SKM-1 (cell line): ENCODE results near the gene CBFA2T2.
"Not testable (repeated sequence)": the region's sequence is repeated elsewhere in the genome, so short reads cannot be mapped to it uniquely, and the experiment has no call there.

Experiments
- DNase-seq: peaks from one replicate; lab custom pipeline; 2025; ENCODE audit not compliant: unreplicated experiment; lab: John Stamatoyannopoulos, UW

Gene CBFA2T2

DNA sequence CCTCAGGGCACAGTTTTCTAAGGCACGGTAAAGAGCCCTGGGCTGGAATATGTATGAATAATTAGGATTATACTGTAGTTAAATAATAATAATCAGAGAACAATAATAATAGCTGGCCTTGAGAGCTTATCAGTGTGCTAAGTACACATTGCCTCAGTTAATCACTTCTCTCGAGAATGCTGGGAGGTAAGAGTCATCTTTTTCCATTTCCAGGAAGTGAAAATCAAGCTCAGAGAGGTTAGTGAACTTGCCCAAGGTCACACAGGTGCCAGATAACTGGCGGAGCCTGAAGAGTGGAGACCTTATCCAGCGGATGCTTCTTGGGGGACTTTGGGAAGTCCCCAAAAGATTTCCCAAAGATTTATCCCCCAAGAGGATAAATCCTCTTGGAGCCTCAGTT lies 19.4 kb upstream of the CBFA2T2 start:
- DNase-seq, result no peak

DNA sequence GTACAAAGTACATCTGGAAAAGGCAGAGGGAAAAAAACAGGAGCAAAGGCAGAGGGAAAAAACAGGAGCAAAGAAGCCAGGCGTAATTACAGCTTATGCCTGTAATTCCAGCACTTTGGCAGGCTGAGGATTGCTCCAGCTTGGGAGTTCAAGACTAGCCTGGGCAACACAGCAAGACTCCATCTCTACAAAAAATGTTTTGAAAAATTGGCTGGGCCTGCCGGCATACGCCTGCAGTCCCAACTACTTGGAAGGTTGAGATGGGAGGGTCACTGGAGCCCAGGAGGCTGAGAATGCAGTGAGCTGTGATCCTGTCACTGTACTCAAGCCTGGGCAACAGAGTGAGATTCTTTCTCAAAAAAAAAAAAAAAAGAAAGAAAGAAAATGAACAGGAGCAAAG lies 19.0 kb upstream of the CBFA2T2 start:
- no peak for DNase-seq

DNA sequence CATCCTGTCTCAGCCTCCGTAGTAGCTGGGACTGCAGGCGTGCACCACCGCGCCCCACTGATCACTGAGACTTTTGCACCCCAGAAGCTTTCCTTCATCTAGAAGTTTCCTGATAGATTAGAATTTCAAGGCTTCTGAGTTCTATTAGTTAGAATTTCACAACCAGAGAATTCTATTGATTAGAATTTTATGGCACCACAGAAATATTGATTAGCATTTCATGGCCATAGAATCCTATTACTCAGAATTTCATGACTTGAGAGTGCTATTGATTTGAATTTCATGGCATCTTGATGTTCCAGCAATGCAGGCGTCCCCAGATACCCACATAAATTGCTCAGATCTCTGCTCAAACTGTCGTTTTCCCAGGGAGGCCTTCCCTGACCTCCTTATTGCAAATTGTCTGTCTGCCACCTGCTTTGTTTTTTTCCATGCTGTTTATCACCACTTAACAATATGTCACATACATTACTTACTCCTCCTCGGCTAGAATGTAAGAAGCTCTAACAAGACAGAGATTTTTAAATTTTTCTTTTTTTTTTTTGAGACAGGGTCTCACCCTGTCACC lies 16.9 kb upstream of the CBFA2T2 start:
- DNase-seq, result no peak

DNA sequence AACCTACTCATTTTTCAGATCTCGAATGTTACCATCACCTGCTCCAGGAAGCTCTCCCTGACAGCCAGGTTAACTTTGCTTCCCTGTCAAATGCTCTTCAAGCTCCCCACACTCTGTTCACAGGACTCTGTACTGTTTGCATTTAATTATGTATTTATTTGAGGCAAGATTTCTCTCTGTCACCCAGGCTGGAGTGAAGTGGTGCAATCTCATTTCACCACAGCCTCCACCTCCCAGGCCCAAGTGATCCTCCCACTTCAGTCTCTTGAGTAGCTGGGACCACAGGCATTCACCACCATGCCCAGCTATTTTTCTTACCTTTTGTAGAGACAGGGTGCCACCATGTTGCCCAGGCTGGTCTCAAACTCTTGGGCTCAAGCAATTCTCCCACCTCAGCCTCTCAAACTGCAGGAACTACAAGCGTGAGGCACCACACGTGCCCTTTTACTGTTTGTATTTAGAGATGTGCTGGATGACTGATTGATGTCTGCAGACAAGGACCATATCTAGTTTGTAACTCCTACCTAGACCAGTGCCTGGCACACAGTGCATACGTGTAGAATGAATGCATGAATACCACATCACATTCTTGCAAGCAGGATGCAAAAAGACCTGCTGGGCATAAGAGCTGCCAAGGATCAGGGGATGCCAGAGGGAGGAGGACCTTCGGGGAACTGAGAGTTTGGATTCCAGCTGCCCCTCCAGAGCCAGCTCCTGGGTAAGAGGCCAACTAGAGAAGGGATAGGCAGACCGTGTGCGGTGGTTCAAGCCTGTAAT lies 15.6 kb upstream of the CBFA2T2 start:
- no peak for DNase-seq

DNA sequence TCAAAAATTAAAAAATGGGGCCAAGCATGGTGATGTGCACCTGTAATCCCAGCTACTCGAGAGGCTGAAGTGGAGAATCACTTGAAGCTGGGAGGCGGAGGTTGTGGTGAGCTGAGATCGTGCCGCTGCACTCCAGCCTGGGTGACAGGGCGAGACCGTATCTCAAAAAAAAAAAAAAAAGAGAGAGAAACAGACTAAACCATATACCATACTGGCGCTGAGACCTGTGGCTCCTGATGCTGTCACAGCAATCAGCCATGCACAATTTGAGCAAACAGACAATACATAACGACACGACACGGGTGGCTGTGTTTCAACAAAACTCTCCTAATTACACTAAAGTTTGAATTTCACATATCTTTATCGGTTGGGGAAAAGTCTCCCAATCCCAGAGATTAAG lies 14.9 kb upstream of the CBFA2T2 start:
- no peak for DNase-seq

DNA sequence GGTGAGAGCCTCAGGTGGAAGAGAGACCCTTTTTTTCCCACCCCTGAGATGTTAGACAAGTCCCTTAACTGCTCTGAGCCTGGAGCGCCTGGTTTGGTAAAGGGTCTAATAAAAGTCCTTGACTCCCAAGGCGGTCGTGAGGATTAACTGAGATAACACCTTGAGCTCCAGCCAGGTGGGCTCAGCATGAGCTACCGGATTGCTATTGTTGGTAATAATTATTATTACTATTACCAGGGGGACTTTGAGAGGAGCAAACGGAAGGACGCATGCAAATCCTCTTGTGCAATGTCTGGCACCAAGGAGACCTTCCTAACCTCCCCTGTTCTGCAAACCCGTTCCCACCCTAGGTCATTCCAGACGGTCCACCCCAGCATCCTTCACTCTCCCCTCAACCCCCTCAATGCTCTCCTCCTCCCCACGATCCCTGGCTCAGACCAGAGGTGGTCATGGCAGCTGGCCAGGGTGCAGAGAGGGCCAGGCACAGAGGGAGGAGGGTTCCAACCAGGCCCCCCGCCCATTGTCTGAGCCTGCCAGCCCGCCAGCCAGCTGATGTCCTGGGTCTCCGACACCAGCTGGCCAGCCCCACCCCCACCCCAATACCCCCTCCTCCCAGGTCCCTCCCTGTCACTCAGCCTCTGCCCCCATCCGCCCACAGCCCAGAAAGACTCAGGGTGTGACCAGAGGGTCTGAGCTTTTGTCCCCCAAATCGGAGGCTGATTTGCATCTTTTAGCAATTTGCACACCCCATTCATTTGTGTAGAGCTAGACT lies 14.3 kb upstream of the CBFA2T2 start:
- DNase-seq, result no peak

DNA sequence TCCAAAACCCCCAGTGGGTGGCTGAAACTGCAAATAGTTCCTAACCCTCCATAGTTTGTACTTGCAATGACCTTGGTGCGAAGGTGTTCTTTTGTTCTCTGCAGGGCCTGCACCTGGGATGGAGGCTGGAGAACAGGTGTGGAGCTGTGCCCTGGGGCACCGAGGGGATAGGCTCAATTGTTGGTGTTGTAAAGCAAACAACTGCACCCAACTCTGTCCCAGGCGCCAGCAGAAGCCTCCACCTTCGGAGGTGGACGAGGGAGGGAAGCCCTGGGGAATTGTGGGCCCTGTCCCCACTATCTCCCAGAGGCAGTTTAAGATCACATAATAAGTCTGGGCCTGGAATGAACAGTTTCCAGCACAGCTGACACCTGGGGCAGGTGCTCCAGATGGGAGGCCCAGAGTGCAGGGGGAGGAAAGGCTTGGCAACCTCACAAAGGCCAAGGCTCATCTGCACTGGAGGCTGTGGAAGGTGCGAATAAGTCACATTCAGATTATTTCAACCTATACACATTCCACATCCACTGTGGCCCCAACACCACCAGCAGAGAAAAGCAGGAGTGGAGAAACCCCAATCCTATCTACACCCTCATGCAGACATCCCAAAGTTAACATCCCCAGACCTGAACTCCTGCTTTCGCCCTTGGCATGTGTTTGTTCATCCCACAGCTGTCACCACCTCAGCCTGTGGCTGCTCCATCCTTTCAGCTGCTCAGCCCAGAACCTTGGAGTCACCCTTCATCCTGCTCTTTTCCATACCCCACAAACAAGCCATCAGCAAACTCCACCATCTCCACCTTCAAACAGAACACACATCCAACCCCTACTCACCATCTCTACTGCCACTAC lies 12.3 kb upstream of the CBFA2T2 start:
- DNase-seq, result no peak

DNA sequence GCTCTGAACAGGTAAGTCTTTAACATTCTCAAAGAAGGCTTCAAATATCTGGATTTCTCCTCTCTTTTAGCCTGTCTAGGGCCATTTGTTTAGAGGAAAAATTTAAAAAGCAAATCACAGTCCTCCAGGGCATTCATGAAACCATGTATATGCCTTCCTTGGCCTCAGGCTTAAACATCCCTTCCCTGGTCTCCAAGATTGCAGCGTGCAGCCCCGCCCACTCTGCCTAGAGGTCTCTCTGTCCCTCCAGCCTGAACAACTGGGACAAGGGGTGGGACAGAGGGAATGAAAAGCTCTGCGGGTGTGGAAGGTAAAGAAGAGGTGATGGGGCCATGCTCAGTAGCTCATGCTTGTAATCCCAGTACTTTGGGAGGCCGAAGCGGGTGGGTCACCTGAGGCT lies 9.8 kb upstream of the CBFA2T2 start:
- no peak for DNase-seq

DNA sequence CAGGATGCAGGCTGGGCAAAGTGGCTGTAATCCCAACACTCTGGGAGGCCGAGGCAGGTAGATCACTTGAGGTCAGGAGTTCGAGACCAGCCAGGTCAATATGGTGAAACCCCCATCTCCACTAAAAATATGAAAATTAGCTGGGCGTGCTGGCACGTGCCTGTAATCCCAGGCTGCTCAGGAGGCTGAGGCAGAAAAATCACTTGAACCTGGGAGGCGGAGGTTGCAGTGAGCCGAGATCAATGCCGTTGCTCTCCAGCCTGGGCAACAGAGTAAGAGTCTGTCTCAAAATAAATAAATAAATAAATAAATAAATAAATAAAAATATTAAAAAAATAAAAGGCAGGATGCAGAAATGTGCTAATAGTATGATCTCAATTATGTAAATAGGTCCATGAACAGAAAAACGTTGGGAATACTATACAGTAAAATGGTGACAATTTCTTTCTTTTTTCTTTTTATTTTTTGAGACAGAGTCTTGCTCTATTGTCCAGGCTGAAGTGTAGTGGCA lies 8.4 kb upstream of the CBFA2T2 start:
- no peak for DNase-seq

DNA sequence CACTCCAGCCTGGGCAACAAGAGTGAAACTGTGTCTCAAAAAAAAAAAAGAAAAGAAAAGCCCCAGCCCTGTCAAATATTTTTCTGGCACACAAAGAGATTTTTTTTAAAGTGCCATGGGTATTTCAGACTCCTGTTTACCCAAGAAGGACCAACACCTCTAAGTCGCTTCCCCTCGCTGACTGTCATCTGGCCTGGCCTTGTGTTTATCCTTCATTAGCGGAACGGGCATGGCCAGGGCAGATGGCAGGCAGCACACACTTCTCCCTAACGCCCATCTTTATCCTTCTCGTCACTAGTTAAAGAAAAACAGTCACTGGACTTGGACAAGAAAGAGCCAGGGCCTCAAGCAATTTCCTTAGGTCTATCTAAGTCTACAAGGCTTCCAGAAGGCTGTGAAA lies 7.3 kb upstream of the CBFA2T2 start:
- DNase-seq, result no peak

DNA sequence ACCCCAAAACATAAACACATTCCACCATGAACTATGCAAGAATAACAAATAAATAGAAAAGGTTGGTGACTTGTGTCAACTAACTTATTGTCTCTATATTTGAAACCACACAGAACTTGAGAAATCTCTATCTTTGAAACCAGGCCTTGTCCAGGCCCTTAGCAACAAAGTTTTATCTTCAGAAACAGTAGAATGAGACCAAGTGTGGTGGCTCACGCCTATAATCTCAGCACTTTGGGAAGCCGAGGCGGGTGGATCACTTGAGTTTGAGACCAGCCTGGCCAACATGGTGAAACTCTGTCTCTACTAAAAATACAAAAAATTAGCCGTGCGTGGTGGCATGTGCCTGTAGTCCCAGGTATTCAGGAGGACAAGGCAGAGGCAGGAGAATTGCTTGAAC lies 6.7 kb upstream of the CBFA2T2 start:
- not testable (repeated sequence) for DNase-seq

DNA sequence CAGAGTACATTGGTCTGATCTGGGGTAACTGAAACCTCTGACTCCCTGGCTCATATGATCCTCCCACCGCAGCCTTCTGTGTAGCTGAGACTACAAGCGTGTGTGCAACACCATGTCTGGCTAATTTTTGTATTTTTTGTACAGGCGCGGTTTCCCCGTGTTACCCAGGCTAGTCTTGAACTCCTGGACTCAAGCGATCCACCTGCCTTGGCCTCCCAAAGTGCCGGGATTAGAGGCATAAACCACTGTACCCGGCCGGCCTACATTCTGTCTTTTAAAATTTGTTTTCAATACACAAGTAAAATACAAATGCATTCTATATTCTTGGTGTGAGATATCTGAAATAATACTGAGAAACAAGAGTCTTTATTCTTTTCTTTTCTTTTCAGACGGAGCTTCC lies 1.7 kb upstream of the CBFA2T2 start:
- DNase-seq, result no peak

DNA sequence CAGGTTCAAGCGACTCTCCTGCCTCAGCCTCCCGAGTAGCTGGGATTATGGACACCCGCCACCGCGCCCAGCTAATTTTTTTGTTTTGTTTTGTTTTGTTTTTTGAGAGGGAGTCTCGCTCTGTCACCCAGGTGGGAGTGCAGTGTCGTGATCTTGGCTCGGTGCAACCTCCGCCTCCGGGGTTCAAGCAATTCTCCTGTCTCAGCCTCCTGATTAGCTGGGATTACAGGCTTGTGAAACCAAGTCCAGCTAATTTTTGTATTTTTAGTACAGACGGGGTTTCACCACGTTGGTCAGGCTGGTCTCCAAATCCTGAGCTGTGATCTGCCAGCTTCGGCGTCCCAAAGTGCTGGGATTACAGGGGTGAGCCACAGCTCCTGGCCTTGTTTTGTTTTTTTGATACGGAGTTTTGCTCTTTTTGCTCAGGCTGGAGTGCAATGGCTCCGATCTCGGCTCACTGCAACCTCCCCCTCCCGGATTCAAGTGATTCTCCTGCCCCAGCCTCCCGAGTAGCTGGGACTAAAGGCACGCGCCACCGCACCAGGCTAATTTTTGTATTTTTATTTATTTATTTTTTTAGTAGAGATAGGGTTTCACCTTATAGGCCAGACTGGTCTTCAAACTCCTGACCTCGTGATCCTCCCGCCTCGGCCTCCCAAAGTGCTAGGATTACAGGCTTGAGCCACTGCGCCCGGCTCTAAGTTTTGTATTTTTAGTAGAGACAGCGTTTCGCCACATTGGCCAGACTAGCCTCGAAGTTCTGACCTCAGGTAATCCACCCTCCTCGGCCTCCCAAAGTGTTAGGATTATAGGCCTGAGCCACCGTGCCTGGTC lies 1.0 kb upstream of the CBFA2T2 start:
- DNase-seq, result not testable (repeated sequence)

DNA sequence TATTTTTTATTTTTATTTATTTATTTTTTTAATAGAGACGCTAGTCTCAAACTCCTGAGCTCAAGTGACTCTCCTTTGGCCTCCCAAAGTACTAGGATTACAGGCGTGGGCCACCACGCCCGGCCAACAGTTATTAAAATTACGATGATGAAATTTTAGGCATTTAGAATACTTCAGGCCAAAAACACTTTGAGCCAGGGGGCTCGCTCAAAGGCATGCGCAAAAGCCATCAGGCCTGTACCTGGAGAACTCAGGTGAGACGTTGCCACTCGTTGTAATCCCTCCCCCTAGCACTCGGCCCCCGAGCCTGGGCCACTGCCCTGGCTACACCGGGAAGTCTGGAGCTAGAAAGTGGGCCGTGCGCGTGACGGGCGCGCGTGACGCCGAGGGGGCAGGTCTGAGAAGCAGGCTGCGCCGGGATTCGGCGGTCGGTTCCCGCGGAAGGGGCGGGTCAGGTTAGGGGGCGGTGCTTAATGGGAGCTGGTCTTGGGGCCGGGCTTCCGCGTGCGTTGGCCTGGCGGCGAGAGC lies 337 bp upstream of the CBFA2T2 start:
- DNase-seq, result peak; percentile 77

DNA sequence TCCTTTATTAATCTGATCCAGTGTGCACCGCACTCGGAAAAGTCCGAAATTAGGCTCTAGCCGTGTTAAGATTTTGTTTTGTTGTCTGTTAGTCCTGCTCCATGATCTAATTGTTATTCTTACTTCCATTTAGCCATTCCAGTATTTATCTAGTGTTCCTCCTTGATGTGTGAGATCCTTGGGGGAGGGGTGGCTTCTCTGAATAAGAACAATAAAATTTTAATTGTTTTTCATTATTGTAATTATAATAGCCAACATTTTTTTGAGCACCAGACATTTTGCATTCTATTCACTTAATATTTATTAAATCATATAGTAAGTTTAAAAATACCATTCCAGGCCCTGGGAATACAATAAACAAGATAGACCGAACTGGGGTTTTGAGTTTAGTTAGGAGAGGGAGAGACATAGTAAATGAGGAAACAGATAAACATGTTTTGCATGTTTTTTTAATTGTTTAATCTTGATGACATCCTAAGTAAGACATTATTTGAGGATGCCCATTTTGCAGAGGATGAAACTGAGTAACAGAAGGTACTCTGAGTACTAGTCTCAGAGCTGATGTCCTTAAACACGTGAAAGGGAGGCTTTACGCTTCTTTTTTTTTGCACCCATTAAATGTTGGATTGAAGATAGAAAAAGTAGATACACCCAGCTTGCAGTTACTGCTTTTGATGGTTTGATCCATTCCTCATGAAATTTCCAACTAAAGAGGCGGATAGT lies 1.2 kb downstream of the CBFA2T2 start:
- no peak for DNase-seq

DNA sequence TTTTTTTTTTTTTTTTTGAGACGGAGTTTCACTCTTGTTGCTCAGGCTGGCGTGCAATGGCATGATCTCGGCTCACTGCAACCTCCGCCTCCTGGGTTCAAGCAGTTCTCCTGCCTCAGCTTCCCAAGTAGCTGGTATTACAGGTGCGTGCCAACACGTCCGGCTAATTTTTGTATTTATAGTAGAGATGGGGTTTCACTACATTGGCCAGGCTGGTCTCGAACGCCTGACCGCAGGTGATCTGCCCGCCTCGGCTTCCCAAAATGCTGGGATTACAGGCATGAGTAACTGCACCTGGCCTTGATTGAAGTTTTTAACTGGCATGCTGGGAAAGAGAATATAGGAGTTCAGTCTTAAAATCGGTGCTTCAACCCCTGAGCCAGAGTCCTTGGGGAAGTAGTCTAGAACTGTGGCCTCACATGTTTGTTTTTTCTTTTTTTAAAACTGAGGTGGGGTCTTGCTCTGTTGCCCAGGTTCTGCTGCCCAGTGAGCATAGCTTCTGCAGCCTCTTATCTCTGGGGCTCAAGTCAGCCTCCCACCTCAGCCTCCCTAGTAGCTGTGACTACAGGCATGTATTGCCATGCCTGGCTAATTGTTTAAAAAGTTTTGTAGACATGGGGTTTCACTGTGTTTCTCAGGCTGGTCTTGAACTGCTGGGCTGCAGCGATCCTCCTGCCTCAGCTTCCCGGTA lies 3.3 kb downstream of the CBFA2T2 start:
- DNase-seq, result no peak

DNA sequence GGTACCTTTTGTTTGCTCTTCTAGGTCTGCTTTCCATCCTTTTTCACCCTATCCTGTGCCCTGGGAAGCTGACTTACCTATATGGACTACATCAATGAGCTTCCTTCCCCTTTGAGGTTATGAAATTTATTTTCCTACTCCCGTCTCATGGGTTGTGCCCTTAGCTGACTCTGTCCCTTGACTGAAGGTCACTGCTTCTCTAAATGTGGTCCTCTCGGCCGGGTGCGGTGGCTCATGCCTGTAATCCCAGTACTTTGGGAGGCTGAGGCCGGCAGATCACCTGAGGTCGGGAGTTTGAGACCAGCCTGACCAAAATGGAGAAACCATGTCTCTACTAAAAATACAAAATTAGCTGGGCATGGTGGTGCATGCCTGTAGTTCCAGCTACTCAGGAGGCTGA lies 6.9 kb downstream of the CBFA2T2 start:
- DNase-seq, result not testable (repeated sequence)

DNA sequence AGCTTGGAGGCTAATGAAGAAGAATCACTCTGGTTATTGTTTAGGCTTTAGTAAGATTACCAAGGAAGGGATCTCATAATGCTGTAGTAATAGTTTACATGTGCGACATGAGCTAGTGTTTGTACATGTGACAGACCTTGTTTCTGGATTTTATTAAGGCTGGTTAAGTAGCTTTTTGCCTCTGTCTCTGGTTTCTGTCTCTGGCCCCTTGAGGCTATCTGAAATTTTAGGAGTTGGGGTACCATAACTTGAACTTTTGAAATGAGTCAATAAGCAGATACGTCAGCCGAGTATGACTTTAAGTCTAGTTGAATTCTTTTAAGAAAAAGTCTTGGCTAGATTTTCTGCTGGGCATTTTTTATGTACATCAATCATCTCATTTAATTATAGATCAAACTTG lies 9.5 kb downstream of the CBFA2T2 start:
- no peak for DNase-seq

DNA sequence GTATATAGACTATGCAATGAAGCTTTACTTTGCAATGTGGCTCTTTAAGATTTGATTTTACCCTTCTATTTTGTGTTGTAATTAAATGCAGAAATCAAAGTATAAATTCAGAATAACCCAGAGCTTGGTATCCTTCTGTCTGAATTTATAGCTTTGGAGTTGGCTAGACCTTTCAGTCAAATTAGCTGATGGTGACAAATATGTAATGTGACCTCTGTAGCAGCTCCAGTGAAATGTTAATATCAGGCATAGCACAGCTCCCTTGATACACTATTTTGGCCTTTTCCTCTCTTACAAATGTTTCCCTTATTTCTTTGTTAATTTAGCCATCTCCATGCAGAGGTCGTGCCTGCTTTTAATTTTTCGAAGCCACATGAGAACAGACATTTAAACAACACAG lies 11.1 kb downstream of the CBFA2T2 start:
- DNase-seq, result no peak
